Calu3 (cell line): ENCODE measurements around the gene GGT6. TPM values are rescaled to one million over a fixed set of nuclear protein-coding genes. Genes with fewer than 3 reads are reported as not detected.

Source experiments
- BruUV-seq: library from RNA; stranded (reverse); fragments of 400-500 nt; replicated peaks from 2 replicates; lab custom pipeline; 2021; lab: Mats Ljungman, UMichigan
- CTCF ChIA-PET: fragments of 300-600 bp; sonication (Branson Sonifier 250); formaldehyde crosslinking; loops from one replicate; lab custom pipeline; 2022; ENCODE audit warnings: antibody characterized with exemption; lab: Charles Lee
- DNase-seq: peaks from one replicate; pipeline ENCODE4 v3.0.0; 2022
- H3K27ac Mint-ChIP-seq: one replicate; pipeline ENCODE4 v1.8.0; 2022; ENCODE audit warnings: mixed read lengths; ENCODE audit not compliant: unreplicated experiment
- H3K27me3 Mint-ChIP-seq: one replicate; pipeline ENCODE4 v1.8.0; 2022; ENCODE audit warnings: mixed read lengths; ENCODE audit not compliant: unreplicated experiment
- H3K36me3 Mint-ChIP-seq: one replicate; pipeline ENCODE4 v1.8.0; 2022; ENCODE audit warnings: mild to moderate bottlenecking, moderate library complexity, mixed read lengths; ENCODE audit not compliant: insufficient read depth, unreplicated experiment
- H3K4me1 Mint-ChIP-seq: one replicate; pipeline ENCODE4 v1.8.0; 2022; ENCODE audit warnings: mild to moderate bottlenecking, low read depth, mixed read lengths; ENCODE audit not compliant: unreplicated experiment
- H3K4me3 Mint-ChIP-seq: one replicate; pipeline ENCODE4 v1.8.0; 2022; ENCODE audit warnings: mild to moderate bottlenecking, low read depth, moderate library complexity, mixed read lengths; ENCODE audit not compliant: unreplicated experiment
- H3K9me3 Mint-ChIP-seq: one replicate; pipeline ENCODE4 v1.8.0; 2022; ENCODE audit warnings: low read depth, mixed read lengths; ENCODE audit not compliant: unreplicated experiment
- CTCF ChIP-seq: fragments of 200-600 bp; IDR thresholded peaks from one replicate; pipeline ENCODE4 v1.8.0; 2022; ENCODE audit warnings: antibody characterized with exemption; ENCODE audit not compliant: unreplicated experiment
- intact Hi-C: fragments of 100-400 bp; cut with micrococcal nuclease; formaldehyde crosslinking; loops from one replicate; pipeline ENCODE4 v1.10.0; 2022; ENCODE audit not compliant: unreplicated experiment
- total RNA-seq: library from RNA; stranded (reverse); gene quantifications from 2 replicates; pipeline ENCODE4 v1.2.3, GENCODE V29; 2022

Gene GGT6
- total RNA-seq, 1 experiment from 2014 or later = 1.1 TPM

GRCh38 chr17:4601326-4601725, 40.9 kb upstream of the GGT6 start:
- BruUV-seq = no TSS peak
- no peaks in the 10 kb centered on the region for H3K4me1 Mint-ChIP-seq
- H3K27ac Mint-ChIP-seq = no peak overlapping the region
- CTCF ChIA-PET = no interaction called here
- no peaks in the 10 kb centered on the region for H3K9me3 Mint-ChIP-seq
- H3K4me3 Mint-ChIP-seq = no peak overlapping the region
- no peak for DNase-seq
- TF ChIP-seq CTCF = no peak
- peaks cover 59% of the 10 kb centered on the region for H3K27me3 Mint-ChIP-seq
- H3K36me3 Mint-ChIP-seq = no peaks in the 10 kb centered on the region
- intact Hi-C loops = no loop called here

- BruUV-seq = no TSS peak
- H3K27ac Mint-ChIP-seq = no peak overlapping the region
- no peak for DNase-seq
- H3K27me3 Mint-ChIP-seq = peaks cover 59% of the 10 kb centered on the region
- intact Hi-C loops = no loop called here
- no peak overlapping the region for H3K4me3 Mint-ChIP-seq
- CTCF ChIA-PET = no interaction called here
- no peak for TF ChIP-seq CTCF
- H3K9me3 Mint-ChIP-seq = no peaks in the 10 kb centered on the region
- H3K4me1 Mint-ChIP-seq = no peaks in the 10 kb centered on the region
- no peaks in the 10 kb centered on the region for H3K36me3 Mint-ChIP-seq
Measured at GRCh38 chr17:4600563-4600962, 40.2 kb upstream of the GGT6 start.

- DNase-seq = no peak
- no peaks in the 10 kb centered on the region for H3K4me1 Mint-ChIP-seq
- no peaks in the 10 kb centered on the region for H3K9me3 Mint-ChIP-seq
- H3K27me3 Mint-ChIP-seq = peaks cover 56% of the 10 kb centered on the region
- no peak overlapping the region for H3K4me3 Mint-ChIP-seq
- CTCF ChIA-PET = no interaction called here
- H3K36me3 Mint-ChIP-seq = no peaks in the 10 kb centered on the region
- intact Hi-C loops = no loop called here
- no peak overlapping the region for H3K27ac Mint-ChIP-seq
- TF ChIP-seq CTCF = no peak
- BruUV-seq = no TSS peak
Measured at GRCh38 chr17:4599505-4600281, 39.3 kb upstream of the GGT6 start.

GRCh38 chr17:4598776-4599504, 38.6 kb upstream of the GGT6 start:
- CTCF ChIA-PET = interaction anchor here (0.6 kb wide), 1 partner anchor 31 kb away, joined by 4 read pairs; no protein-coding TSS in a partner anchor
- intact Hi-C loops = no loop called here
- BruUV-seq = no TSS peak
- Mint-ChIP-seq H3K9me3 (no peaks in the 10 kb centered on the region), H3K27ac (no peak overlapping the region), H3K4me1 (no peaks in the 10 kb centered on the region), H3K36me3 (no peaks in the 10 kb centered on the region), H3K27me3 (peaks cover 49% of the 10 kb centered on the region), H3K4me3 (no peak overlapping the region)
- no peak for DNase-seq
- no peak for TF ChIP-seq CTCF
